ENCODE results near the gene FKBP10. TPM values are rescaled to one million over a fixed set of nuclear protein-coding genes. Genes with fewer than 3 reads are reported as not detected.
A peak's percentile ranks its signal among the peaks of the same experiment; 100 is the strongest.
"Not testable (repeated sequence)": the region's sequence is repeated elsewhere in the genome, so short reads cannot be mapped to it uniquely, and the experiment has no call there.

Gene FKBP10
- total RNA-seq, 2 experiments from 2014 or later: 0.36 TPM; not detected in 1

DNA sequence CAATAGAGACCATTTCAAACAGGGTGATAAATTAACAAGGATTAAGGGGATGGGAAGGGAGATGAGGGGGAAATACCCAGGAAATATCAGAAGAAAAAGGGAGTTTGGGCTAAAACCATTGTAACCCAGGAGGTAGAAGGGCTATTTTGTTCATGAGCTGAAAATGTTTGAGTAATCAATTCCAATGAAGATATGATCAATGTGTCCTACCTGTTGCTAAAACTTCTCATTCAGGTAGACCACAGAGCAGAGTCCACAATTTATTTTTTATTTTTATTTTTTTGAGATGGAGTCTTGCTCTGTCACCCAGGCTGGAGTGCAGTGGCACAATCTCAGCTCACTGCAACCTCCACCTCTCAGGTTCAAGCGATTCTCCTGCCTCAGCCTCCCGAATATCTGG, 26.6 kb downstream of the FKBP10 start:
- H3K27me3 Mint-ChIP-seq (ENCODE audit: low read depth); H3K4me3 Mint-ChIP-seq; H3K36me3 Mint-ChIP-seq (ENCODE audit: low read depth); H3K27ac Mint-ChIP-seq; intact Hi-C loops (cut with micrococcal nuclease); H3K9me3 Mint-ChIP-seq; DNase-seq: not testable (repeated sequence)
- CTCF ChIA-PET: interaction anchor here (0.9 kb wide), 1 partner anchor 26 kb away, joined by 3 read pairs; no protein-coding TSS in a partner anchor
- H3K4me1 Mint-ChIP-seq (ENCODE audit: low read depth): peaks cover 16% of the 10 kb centered on the region

DNA sequence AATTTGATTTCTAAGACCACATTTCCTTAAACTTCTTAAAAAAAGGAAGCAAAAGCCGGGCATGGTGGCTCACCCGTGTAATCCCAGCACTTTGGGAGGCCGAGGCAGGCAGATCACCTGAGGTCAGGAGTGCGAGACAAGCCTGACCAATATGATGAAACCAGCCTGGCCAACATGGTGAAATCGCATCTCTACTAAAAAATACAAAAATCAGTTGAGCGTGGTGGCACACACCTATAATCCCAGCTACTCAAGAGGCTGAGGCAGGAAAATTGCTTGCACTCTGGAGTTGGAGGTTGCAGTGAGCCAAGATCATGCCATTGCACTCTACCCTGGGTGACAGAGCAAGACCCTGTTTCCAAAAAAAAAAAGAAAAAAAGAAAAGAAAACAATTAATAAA, 28.0 kb downstream of the FKBP10 start:
- DNase-seq; H3K36me3 Mint-ChIP-seq (ENCODE audit: low read depth); H3K27me3 Mint-ChIP-seq (ENCODE audit: low read depth); H3K4me3 Mint-ChIP-seq; H3K9me3 Mint-ChIP-seq; CTCF ChIA-PET; intact Hi-C loops (cut with micrococcal nuclease); H3K4me1 Mint-ChIP-seq (ENCODE audit: low read depth); H3K27ac Mint-ChIP-seq: not testable (repeated sequence)

DNA sequence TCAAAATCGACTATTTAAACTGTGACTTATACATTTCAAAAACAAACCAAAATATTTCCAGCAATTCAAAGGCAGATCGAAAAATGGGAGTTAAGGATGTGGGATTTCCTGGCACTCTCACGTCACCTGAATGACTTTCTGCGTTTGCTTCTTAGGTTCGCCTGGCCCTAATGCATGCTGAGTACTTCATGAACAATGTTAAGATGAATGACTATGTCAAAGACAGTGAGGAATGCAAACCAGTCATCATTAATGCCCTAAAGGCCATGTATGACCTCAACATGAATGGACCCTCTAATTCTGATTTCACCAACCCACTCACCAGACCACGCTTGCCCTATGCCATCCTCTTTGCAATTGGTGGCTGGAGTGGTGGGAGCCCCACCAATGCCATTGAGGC, 32.2 kb downstream of the FKBP10 start:
- H3K4me3 Mint-ChIP-seq: no peak overlapping the region
- no peak overlapping the region for H3K27ac Mint-ChIP-seq
- intact Hi-C loops (cut with micrococcal nuclease): no loop called here
- DNase-seq: no peak
- peaks cover 2% of the 10 kb centered on the region for H3K36me3 Mint-ChIP-seq (ENCODE audit: low read depth)
- no peaks in the 10 kb centered on the region for H3K27me3 Mint-ChIP-seq (ENCODE audit: low read depth)
- peaks cover 3% of the 10 kb centered on the region for H3K4me1 Mint-ChIP-seq (ENCODE audit: low read depth)
- H3K9me3 Mint-ChIP-seq: no peaks in the 10 kb centered on the region
- CTCF ChIA-PET: no interaction called here

DNA sequence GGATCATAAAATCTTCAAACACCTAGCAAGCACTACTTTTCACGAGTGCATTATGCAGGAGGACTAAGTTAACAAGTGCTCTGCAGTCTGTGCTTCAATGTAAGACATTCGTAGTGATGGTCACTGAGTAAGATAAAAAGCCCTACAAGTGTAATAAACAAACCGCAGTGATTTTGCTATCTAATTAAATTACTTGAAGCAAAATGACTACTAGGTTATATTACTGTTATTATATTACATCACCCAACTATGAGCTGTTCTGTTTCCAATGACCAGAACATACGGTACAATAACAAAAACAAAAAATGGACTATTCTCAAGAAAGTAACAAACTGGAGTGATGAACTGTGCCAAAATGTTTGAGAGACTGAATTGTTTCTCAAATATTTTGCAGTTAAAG, 36.0 kb downstream of the FKBP10 start:
- Mint-ChIP-seq H3K36me3 (ENCODE audit: low read depth) (peaks cover 10% of the 10 kb centered on the region), H3K4me3 (no peak overlapping the region), H3K27me3 (ENCODE audit: low read depth) (no peaks in the 10 kb centered on the region), H3K9me3 (no peaks in the 10 kb centered on the region), H3K4me1 (ENCODE audit: low read depth) (peaks cover 25% of the 10 kb centered on the region), H3K27ac (no peak overlapping the region)
- DNase-seq: no peak
- intact Hi-C loops (cut with micrococcal nuclease): no loop called here
- CTCF ChIA-PET: interaction anchor here (1.6 kb wide), 1 partner anchor 47 kb away, joined by 7 read pairs; no protein-coding TSS in a partner anchor

DNA sequence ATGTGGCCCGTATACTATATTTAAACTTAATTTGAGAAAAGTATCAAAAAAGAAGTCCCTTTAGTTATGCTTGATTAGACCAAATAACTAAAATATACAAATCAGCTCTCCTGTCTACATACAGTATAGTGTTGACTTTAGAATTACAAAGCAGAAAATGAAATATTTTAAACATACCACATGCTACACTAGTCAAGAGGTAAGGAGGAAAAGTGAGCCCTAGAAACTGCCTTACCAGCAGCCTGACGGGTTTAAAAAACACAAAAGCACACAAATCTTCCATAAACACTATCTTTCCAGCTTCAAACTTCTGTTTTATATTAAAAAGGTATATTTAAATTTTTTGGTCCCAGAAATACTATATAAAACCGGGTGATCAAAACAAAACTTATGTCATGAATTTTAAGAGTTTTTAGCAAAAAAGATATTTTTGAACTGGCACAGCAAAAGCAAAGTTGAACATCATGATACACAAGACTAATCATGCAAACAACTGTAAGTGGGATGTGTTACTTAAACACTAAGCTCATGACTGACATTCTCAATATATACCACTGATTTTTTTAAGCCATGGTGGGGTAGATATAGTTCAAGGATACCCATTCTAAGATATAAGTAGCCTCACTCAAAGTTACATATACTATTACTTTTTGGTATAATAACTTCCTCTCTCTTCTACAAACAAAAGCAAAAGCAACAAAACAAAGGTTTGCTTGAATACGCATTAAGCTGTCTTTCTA, 36.6 kb downstream of the FKBP10 start:
- no peak overlapping the region for H3K27ac Mint-ChIP-seq
- H3K4me1 Mint-ChIP-seq (ENCODE audit: low read depth): peaks cover 28% of the 10 kb centered on the region
- no peak overlapping the region for H3K4me3 Mint-ChIP-seq
- peaks cover 15% of the 10 kb centered on the region for H3K36me3 Mint-ChIP-seq (ENCODE audit: low read depth)
- no peak for DNase-seq
- intact Hi-C loops (cut with micrococcal nuclease): no loop called here
- CTCF ChIA-PET: interaction anchor here (0.7 to 1.6 kb wide), 2 partner anchors 15 to 48 kb away, joined by 4 to 7 read pairs; no protein-coding TSS in a partner anchor
- H3K27me3 Mint-ChIP-seq (ENCODE audit: low read depth): no peaks in the 10 kb centered on the region
- H3K9me3 Mint-ChIP-seq: no peaks in the 10 kb centered on the region

DNA sequence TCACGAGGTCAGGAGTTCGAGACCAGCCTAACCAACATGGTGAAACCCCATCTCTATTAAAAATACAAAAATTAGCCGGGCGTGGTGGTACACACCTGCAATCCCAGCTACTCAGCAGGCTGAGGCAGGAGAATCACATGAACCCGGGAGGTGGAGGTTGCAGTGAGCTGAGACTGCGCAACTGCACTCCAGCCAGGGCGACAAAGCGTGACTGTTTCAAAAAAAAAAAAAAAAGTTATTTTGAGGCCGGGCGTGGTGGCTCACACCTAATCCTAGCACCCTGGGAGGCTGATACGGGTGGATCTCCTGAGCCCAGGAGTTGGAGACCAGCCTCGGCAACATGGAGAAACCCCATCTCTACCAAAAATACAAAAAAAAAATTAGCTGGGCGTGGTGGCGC, 38.6 kb downstream of the FKBP10 start:
- H3K27ac Mint-ChIP-seq: not testable (repeated sequence)

DNA sequence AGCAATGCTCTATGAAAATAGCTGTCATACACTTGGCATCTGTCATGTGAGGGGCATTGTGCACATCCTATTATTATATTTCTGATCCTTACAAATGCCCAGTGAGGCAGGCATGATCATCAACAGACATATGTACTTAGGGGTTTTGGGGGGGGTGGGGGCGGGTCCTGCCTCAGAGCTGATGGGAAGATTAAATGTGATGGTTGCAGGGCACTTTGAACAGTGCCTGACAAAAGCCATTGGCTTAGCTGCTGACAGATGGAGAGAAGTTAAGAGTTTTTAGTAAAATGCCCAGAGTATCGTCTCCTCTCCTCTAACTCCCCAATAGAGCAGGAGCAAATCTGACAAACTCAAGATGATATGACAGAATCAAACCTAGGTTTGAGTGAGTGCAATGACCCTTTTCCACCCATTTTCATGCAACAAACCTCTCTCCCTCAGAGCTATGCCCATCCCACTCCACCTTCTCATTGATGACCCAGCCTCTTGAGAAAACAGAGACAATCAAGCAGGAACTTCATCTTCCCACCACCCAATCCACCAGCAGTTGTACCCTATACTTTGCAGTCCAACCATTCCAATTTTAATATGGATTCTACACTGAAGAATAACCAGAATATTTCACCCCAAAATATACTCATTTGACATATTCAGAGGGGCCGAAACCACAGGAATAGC, 47.6 kb downstream of the FKBP10 start:
- DNase-seq: no peak
- no peak overlapping the region for H3K27ac Mint-ChIP-seq
- H3K27me3 Mint-ChIP-seq (ENCODE audit: low read depth): no peaks in the 10 kb centered on the region
- intact Hi-C loops (cut with micrococcal nuclease): loop anchor here (10.0 kb wide), 2 partner anchors 126 to 414 kb away; partner anchors contain the start of genes HAP1 and STAT5B
- no peaks in the 10 kb centered on the region for H3K9me3 Mint-ChIP-seq
- H3K4me3 Mint-ChIP-seq: no peak overlapping the region
- CTCF ChIA-PET: no interaction called here
- peaks cover 2% of the 10 kb centered on the region for H3K36me3 Mint-ChIP-seq (ENCODE audit: low read depth)
- peaks cover 21% of the 10 kb centered on the region for H3K4me1 Mint-ChIP-seq (ENCODE audit: low read depth)

More for the DNA sequence above, 38.6 kb downstream of the FKBP10 start:
- intact Hi-C loops (cut with micrococcal nuclease); H3K9me3 Mint-ChIP-seq; H3K27me3 Mint-ChIP-seq (ENCODE audit: low read depth); DNase-seq; H3K4me3 Mint-ChIP-seq: not testable (repeated sequence)
- H3K4me1 Mint-ChIP-seq (ENCODE audit: low read depth): peaks cover 30% of the 10 kb centered on the region
- H3K36me3 Mint-ChIP-seq (ENCODE audit: low read depth): peaks cover 23% of the 10 kb centered on the region
- CTCF ChIA-PET: interaction anchor here (0.6 to 1.4 kb wide), 5 partner anchors 13 to 156 kb away, joined by 3 to 5 read pairs (median 3); partner anchors contain the start of genes KLHL11 and P3H4

DNA sequence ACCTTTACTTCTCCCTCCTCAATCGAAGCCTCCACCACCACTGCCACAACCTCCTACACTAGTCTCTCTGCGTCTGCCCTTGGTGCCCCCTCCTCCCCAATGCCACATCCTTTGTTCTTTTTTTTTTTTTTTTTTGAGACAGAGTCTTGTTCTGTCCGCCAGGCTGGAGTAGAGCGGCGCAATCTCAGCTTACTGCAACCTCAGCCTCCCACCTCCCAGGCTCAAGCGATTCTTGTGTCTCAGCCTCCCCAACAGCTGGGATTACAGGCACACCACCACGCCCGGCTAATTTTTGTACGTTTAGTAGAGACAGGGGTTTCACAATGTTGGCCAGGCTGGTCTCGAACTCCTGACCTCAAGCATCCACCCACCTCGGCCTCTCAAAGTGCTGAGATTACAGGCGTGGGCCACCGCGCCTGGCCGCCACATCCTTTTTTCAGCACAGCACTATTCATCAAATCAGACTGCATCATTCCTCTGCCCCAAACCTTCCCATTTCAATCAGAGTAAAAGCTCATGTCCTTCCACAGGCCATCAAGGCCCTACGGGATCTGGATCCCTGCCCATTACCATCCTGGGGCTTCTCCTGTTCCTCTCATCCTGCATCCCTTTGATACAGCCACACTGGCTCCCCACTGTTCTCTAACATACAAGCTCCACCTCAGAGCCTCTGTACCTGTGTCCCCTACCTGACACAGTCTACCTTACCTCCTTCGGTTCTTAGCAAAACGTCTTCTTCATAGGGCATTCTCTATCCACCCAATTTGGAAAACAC, 50.5 kb downstream of the FKBP10 start:
- Mint-ChIP-seq H3K9me3 (no peaks in the 10 kb centered on the region), H3K4me3 (no peak overlapping the region), H3K4me1 (ENCODE audit: low read depth) (peaks cover 24% of the 10 kb centered on the region), H3K27ac (no peak overlapping the region), H3K36me3 (ENCODE audit: low read depth) (peaks cover 3% of the 10 kb centered on the region), H3K27me3 (ENCODE audit: low read depth) (no peaks in the 10 kb centered on the region)
- peak; percentile 50 for DNase-seq
- intact Hi-C loops (cut with micrococcal nuclease): loop anchor here (10.0 kb wide), 2 partner anchors 128 to 412 kb away; partner anchors contain the start of genes HAP1 and STAT5B
- CTCF ChIA-PET: interaction anchor here (2.6 kb wide), 1 partner anchor 52 kb away, joined by 10 read pairs; the partner anchor contains the start of gene P3H4

DNA sequence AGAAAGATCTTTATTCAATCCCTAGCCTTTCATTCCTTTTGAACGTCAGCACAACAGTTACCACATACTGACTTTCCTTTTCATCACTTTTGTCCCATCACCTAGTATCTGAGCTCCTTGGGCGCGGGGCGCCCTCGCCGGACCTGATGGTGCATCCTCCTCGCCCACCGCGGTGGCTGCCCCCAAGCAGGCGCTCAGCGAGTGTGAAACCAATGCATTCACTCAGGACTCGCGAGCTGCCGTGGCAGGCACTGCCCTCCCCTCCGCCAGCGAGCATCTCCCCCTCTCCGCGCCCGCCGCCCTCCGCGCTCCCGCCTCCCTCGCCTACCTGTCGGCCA, 51.7 kb downstream of the FKBP10 start:
- H3K4me3 Mint-ChIP-seq: no peak overlapping the region
- peaks cover 6% of the 10 kb centered on the region for H3K36me3 Mint-ChIP-seq (ENCODE audit: low read depth)
- no peaks in the 10 kb centered on the region for H3K9me3 Mint-ChIP-seq
- DNase-seq: no peak
- no peaks in the 10 kb centered on the region for H3K27me3 Mint-ChIP-seq (ENCODE audit: low read depth)
- H3K27ac Mint-ChIP-seq: no peak overlapping the region
- intact Hi-C loops (cut with micrococcal nuclease): loop anchor here (2.0 to 10.0 kb wide), 5 partner anchors 28 to 410 kb away; partner anchors contain the start of genes CNP, HAP1, KLHL10 and NT5C3B
- CTCF ChIA-PET: interaction anchor here (0.6 to 2.6 kb wide), 4 partner anchors 13 to 53 kb away, joined by 3 to 10 read pairs (median 4); partner anchors contain the start of gene P3H4
- H3K4me1 Mint-ChIP-seq (ENCODE audit: low read depth): peaks cover 34% of the 10 kb centered on the region

DNA sequence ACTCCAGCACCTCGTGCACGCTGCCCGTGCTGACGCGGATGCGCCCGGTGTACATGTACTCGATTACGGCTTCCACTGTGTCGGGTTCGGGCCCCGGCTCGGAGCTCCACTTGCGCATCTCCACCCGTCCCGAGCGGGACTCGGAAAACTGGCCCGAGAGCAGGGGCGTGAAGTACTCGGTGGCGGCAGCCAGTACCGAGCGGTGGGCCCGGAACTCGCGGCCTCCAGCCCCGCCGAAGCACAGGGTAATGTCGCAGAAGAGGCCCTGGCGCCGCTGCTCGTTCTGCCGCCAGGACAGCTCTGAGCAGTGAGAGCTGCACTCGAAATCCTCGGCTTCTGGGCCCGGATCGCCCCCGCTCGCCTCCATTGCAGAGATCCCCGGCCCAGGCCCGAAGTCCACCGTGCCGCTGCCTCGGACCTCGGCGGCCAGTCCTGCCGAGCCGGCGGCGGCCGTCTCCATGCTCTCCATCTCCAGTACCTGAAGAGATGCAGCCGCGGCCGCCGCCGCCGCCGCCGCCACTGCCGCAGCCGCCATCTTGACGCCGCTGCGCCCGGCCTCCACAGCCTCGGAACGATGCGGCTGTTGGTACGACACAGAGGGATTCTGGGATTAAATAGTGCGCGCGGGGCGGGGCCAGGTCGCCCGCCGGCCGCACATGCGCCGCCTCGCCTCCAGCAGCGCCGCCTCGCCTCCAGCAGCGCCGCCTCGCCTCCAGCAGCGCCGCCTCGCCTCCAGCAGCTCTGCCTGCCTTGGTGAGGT, 52.2 kb downstream of the FKBP10 start, which contains the start of gene KLHL11:
Gene KLHL11, minus strand, starts transcription at position 588 of the 760 bp plus-strand sequence. Its CDS starts 53 bp downstream, at position 535.
- Mint-ChIP-seq H3K9me3 (no peaks in the 10 kb centered on the region), H3K4me3 (no peak within 1 kb of the TSS), H3K4me1 (ENCODE audit: low read depth) (peaks cover 29% of the 10 kb centered on the region), H3K36me3 (ENCODE audit: low read depth) (peaks cover 6% of the 10 kb centered on the region), H3K27ac (peak within 1 kb of the TSS; percentile 47), H3K27me3 (ENCODE audit: low read depth) (no peaks in the 10 kb centered on the region)
- DNase-seq: peak; percentile 92
- intact Hi-C loops (cut with micrococcal nuclease): loop anchor here (1.0 to 10.0 kb wide), 7 partner anchors 28 to 410 kb away; partner anchors contain the start of genes CNP, DNAJC7, HAP1 and KLHL10
- CTCF ChIA-PET: interaction anchor here (0.6 to 2.6 kb wide), 5 partner anchors 13 to 202 kb away, joined by 3 to 10 read pairs (median 3); partner anchors contain the start of gene P3H4

DNA sequence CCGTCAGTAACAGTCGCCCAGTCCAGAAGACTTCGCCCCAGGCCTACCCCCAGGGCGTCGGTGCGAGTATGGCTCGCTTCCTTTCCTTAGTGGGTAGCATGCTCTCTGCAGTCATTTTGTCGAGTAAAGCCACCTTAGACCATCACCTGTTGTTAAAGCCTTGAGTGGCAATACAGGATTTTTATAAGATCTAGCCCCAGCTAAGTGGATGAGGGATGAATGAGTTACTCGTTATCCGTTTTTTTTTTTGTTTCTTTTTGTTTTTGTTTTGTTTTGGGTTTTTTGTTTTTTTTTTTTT, 52.7 kb downstream of the FKBP10 start:
- no peaks in the 10 kb centered on the region for H3K9me3 Mint-ChIP-seq
- DNase-seq: no peak
- peaks cover 25% of the 10 kb centered on the region for H3K4me1 Mint-ChIP-seq (ENCODE audit: low read depth)
- CTCF ChIA-PET: interaction anchor here (1.0 to 2.6 kb wide), 3 partner anchors 26 to 202 kb away, joined by 3 to 10 read pairs (median 3); partner anchors contain the start of gene P3H4
- intact Hi-C loops (cut with micrococcal nuclease): loop anchor here (1.0 to 10.0 kb wide), 7 partner anchors 29 to 409 kb away; partner anchors contain the start of genes CNP, DNAJC7, HAP1 and KLHL10
- peak overlapping the region; percentile 47 for H3K27ac Mint-ChIP-seq
- H3K27me3 Mint-ChIP-seq (ENCODE audit: low read depth): no peaks in the 10 kb centered on the region
- no peak overlapping the region for H3K4me3 Mint-ChIP-seq
- H3K36me3 Mint-ChIP-seq (ENCODE audit: low read depth): peaks cover 9% of the 10 kb centered on the region
